ENCODE results near the gene SHQ1. TPM values are rescaled to one million over a fixed set of nuclear protein-coding genes. Genes with fewer than 3 reads are reported as not detected.
A peak's percentile ranks its signal among the peaks of the same experiment; 100 is the strongest.

SHQ1 gene
- total RNA-seq, 3 donors from 2014 or later: 18.1 to 31.6 (median 21.4) TPM

GRCh38 chr3:72844436-72844993, 3.7 kb downstream of the SHQ1 start:
- no peak for ATAC-seq

GRCh38 chr3:72839057-72839456, 9.2 kb downstream of the SHQ1 start:
- TF ChIP-seq, protein P1, sequence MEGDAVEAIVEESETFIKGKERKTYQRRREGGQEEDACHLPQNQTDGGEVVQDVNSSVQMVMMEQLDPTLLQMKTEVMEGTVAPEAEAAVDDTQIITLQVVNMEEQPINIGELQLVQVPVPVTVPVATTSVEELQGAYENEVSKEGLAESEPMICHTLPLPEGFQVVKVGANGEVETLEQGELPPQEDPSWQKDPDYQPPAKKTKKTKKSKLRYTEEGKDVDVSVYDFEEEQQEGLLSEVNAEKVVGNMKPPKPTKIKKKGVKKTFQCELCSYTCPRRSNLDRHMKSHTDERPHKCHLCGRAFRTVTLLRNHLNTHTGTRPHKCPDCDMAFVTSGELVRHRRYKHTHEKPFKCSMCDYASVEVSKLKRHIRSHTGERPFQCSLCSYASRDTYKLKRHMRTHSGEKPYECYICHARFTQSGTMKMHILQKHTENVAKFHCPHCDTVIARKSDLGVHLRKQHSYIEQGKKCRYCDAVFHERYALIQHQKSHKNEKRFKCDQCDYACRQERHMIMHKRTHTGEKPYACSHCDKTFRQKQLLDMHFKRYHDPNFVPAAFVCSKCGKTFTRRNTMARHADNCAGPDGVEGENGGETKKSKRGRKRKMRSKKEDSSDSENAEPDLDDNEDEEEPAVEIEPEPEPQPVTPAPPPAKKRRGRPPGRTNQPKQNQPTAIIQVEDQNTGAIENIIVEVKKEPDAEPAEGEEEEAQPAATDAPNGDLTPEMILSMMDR (IDR thresholded peaks at IDR 0.05): no peak
- DNase-seq: no peak
- Histone ChIP-seq H3K36me3 (ENCODE audit: low read depth) (peaks cover 4% of the 10 kb centered on the region), H3K9me3 (no peaks in the 10 kb centered on the region), H3K4me1 (ENCODE audit: low read depth) (no peaks in the 10 kb centered on the region), H3K4me3 (no peak overlapping the region)
- intact Hi-C loops (cut with DNase I, micrococcal nuclease): no loop called here
- no peak for ATAC-seq

More at GRCh38 chr3:72844436-72844993, 3.7 kb downstream of the SHQ1 start:
- peaks cover 17% of the 10 kb centered on the region for H3K4me1 ChIP-seq (ENCODE audit: low read depth)
- intact Hi-C loops (cut with DNase I, micrococcal nuclease): no loop called here
- TF ChIP-seq, protein P1 (IDR thresholded peaks at IDR 0.05): no peak
- H3K4me3 ChIP-seq: no peak overlapping the region
- no peak for DNase-seq
- no peaks in the 10 kb centered on the region for H3K9me3 ChIP-seq
- H3K36me3 ChIP-seq (ENCODE audit: low read depth): peaks cover 4% of the 10 kb centered on the region

DNA sequence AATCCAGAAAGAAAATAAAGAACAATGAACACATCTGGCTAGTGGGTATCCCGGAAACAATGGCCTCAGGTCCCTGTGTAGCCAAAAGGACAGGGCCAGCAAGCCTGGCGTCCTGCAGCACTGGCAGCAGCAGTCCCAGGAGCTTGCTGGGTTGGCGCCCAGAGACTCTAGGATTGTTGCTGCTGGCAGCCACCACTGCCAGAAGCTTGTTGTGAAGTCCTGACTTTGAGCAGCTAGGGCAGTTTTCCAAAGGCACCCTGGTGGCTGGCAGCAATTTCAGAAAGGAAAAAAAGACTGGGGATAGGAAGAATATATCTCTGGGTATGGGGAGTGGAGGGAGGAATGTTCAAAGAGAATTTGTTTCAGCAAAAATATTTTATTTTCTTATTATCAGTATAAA, 11.3 kb downstream of the SHQ1 start:
- ATAC-seq: no peak
- H3K4me1 ChIP-seq (ENCODE audit: low read depth): no peaks in the 10 kb centered on the region
- intact Hi-C loops (cut with DNase I, micrococcal nuclease): no loop called here
- no peak overlapping the region for H3K4me3 ChIP-seq
- peaks cover 4% of the 10 kb centered on the region for H3K36me3 ChIP-seq (ENCODE audit: low read depth)
- no peak for DNase-seq
- H3K9me3 ChIP-seq: no peaks in the 10 kb centered on the region
- TF ChIP-seq, protein P1 (IDR thresholded peaks at IDR 0.05): no peak

- DNase-seq (no peak), ATAC-seq (peak; percentile 55)
- Histone ChIP-seq H3K4me3 (no peak overlapping the region), H3K36me3 (ENCODE audit: low read depth) (peaks cover 4% of the 10 kb centered on the region), H3K4me1 (ENCODE audit: low read depth) (no peaks in the 10 kb centered on the region), H3K9me3 (no peaks in the 10 kb centered on the region)
- TF ChIP-seq, protein P1 (IDR thresholded peaks at IDR 0.05): no peak
- intact Hi-C loops (cut with DNase I, micrococcal nuclease): no loop called here
Observed at GRCh38 chr3:72836416-72836815, 11.8 kb downstream of the SHQ1 start.

- ATAC-seq (no peak), DNase-seq (no peak)
- Histone ChIP-seq H3K4me1 (ENCODE audit: low read depth) (peaks cover 5% of the 10 kb centered on the region), H3K9me3 (no peaks in the 10 kb centered on the region), H3K4me3 (no peak overlapping the region), H3K36me3 (ENCODE audit: low read depth) (peaks cover 2% of the 10 kb centered on the region)
- intact Hi-C loops (cut with DNase I, micrococcal nuclease): no loop called here
- TF ChIP-seq, protein P1 (IDR thresholded peaks at IDR 0.05): no peak
Observed at GRCh38 chr3:72830452-72831223, 17.6 kb downstream of the SHQ1 start.

All from mucosa of descending colon (tissue), 3 donors.